ENCODE data around the gene TBX21. TPM values are rescaled to one million over a fixed set of nuclear protein-coding genes. Genes with fewer than 3 reads are reported as not detected.

Gene TBX21
- not detected in 2 replicates for total RNA-seq
- not detected for polyA plus RNA-seq (2012)

DNA sequence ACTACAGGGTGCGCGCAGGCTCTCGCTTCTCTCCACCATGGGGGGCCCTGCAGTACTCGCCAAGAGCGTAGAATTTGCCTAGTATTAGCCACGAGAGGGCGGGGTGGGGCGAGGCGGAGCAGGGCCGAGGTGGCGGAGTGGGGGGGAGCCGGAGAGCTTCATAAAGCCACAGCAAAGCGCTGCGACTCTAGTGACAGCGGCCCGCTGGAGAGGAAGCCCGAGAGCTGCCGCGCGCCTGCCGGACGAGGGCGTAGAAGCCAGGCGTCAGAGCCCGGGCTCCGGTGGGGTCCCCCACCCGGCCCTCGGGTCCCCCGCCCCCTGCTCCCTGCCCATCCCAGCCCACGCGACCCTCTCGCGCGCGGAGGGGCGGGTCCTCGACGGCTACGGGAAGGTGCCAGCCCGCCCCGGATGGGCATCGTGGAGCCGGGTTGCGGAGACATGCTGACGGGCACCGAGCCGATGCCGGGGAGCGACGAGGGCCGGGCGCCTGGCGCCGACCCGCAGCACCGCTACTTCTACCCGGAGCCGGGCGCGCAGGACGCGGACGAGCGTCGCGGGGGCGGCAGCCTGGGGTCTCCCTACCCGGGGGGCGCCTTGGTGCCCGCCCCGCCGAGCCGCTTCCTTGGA lies at the start of gene TBX21:
TSS of gene TBX21 (plus strand) at position 190 of the 627 bp plus-strand sequence. CDS start at position 409, 219 bp downstream.
- peak; percentile 44 for DNase-seq (ENCODE audit: low read depth)

GRCh38 chr17:47684025-47684424 lies 49.0 kb upstream of the TBX21 start:
- no peak for DNase-seq (ENCODE audit: low read depth)

DNA sequence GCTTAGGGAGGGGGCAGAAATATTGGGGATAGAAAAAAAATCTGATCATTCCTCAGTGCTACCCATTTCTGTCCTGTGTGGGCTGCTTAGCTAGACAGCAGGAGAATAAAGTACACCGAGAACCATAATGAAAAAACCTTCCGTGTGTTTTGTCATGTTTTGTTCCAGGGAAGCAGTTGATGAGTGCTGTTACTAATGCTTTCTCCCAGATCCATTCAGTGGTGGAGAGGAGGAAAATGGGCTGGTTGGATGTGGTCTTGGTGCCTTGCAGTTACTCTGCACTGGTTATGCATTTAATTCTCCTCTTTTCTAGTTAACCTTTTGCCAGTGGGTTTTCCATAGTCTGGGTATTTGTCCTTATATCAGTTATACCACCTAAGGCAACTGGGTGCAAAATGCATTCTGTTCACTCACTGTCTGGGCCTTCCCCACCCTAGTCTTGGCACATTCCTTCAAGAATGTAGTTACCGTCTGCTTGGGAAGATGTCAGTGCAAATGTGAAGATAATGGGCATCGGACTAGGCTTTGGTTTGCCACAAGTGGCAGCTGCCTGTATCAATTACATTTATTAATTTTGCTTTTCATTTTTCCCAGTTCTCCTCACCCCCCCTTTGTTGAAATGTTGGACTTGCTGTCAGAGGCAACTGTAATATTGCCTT lies 48.4 kb upstream of the TBX21 start:
- DNase-seq (ENCODE audit: low read depth), result peak; percentile 37

GRCh38 chr17:47685556-47686275 lies 47.3 kb upstream of the TBX21 start:
- DNase-seq (ENCODE audit: low read depth), result no peak

GRCh38 chr17:47686276-47686635 lies 46.8 kb upstream of the TBX21 start:
- no peak for DNase-seq (ENCODE audit: low read depth)

GRCh38 chr17:47686664-47687327 lies 46.2 kb upstream of the TBX21 start:
- no peak for DNase-seq (ENCODE audit: low read depth)

GRCh38 chr17:47687328-47687690 lies 45.7 kb upstream of the TBX21 start:
- DNase-seq (ENCODE audit: low read depth), result no peak

GRCh38 chr17:47687748-47688147 lies 45.3 kb upstream of the TBX21 start:
- peak; percentile 22 for DNase-seq (ENCODE audit: low read depth)

DNA sequence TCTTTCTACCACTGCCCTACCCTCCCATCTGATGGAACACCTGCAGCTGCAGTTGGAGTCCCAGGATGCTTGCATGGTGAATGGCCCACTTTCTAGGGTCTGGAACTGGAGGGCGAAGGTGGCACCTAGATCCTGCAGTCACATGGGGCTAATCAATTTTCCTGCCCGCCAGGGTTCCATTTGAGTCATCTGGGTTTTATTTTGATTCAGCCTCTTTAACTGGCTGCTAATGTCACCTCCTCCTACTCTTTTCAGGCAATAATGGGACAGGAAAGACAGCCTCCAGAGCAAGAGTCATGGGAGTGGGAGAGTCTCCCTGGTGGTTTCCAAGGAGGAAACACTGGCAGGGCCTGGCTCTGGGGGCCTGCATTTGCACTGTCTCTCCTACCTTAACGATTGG lies 42.9 kb upstream of the TBX21 start:
- DNase-seq (ENCODE audit: low read depth), result no peak

DNA sequence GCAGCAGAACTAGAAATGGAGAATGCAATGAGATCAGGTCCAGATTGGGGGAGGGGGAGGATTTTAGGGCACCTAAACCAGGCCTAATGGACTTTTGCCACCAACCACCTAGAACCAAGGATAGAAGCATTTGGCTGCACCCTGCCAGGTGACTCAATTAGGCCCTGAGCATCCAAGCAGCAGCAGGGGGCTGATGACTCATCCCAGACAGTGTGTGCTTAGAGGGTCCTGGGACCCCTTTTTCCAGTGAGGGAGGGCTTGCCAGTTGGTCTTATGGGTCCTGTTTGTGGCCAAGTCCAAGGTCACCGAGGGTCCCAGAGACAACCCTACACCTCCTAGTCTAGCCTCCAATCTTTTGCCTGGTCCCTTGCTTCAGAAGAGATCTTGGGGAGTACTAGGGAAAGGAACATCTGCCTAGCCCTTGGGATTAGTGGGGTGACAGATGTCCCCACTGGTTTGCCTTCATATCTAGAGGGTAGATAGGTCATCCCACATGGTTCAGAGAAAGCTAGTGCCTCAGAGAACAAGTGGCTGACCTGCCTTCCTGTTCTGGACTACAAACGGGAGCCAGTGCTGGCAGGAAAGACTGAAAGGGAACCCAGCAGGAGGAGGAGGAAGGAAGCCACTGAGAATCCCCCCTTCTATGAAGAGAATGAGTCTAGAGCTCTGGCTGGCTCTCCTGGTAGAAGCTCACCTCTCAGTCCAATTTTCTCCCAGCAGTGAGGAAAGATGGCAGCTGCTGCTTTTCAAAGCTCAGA lies 40.7 kb upstream of the TBX21 start:
- DNase-seq (ENCODE audit: low read depth), result no peak

- DNase-seq (ENCODE audit: low read depth), result peak; percentile 39
These were observed 39.9 kb upstream of the TBX21 start for GRCh38 chr17:47692895-47693730.

GRCh38 chr17:47693731-47694580 lies 39.1 kb upstream of the TBX21 start, which contains the start of gene TBKBP1:
TSS of gene TBKBP1 (plus strand) at chr17:47694161. CDS start at chr17:47696113, 1,952 bp downstream.
- DNase-seq (ENCODE audit: low read depth), result peak; percentile 65

DNA sequence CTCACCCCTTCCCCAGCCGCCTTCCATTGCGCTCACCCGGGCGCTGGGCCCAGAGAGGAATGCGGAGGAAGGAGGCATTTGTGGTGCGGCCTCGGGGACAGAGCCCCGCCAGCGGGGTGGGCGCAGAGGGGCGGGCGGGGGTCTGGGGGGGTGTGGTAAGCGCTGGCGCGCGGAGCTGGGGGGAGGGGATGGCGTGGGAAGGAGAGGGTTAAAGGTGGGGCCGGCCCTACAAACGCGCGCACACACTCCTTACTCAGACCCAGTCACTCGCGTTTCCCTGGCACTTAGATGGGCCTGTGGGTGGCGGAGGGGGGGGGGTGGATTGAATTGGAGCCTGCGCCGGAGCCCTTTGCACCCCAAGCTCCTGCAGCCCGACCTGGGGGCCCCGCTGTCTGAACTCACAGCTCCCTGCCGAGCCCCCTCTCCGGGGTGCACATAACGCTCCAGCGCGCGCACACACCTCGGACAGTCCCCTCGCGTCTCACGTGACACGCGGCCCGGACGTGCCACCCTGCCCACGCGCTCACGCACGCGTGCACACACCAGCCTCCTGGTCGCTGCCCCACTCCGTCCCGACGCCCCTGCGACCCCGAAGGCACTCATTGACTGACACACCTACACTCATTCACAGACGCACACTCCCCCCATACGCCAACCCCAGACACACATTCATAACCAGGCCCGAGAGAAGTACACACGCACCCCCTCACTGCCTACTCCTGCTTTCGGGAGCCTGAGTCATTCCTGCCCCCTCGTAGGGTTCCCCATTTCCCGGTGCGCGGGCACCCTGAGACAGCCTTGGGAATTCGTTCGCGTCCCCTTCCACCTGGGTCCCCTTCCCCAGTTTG lies 38.2 kb upstream of the TBX21 start:
- peak; percentile 54 for DNase-seq (ENCODE audit: low read depth)

- DNase-seq (ENCODE audit: low read depth), result no peak
These were observed 37.3 kb upstream of the TBX21 start for GRCh38 chr17:47695429-47696376.

- no peak for DNase-seq (ENCODE audit: low read depth)
These were observed 36.1 kb upstream of the TBX21 start for GRCh38 chr17:47696717-47697642.

Measured in myocyte (in vitro differentiated cells).